Central memory CD4-positive, alpha-beta T cell (primary cell): ENCODE results near the gene CACNG6.
A peak's percentile ranks its signal among the peaks of the same experiment; 100 is the strongest.

Source experiments
- DNase-seq: peaks from one replicate; pipeline ENCODE4 v3.0.0; 2022

The CACNG6 gene

GRCh38 chr19:53969366-53969765, 22.1 kb upstream of the CACNG6 start:
- DNase-seq, result no peak

- DNase-seq, result no peak
Measured at GRCh38 chr19:53971673-53972072, 19.8 kb upstream of the CACNG6 start.

- peak; percentile 59 for DNase-seq
Measured at GRCh38 chr19:53977429-53977990, 13.9 kb upstream of the CACNG6 start.

GRCh38 chr19:53977991-53978731, 13.3 kb upstream of the CACNG6 start:
- peak; percentile 12 for DNase-seq

- DNase-seq, result no peak
Measured at GRCh38 chr19:53978975-53979801, 12.2 kb upstream of the CACNG6 start.

GRCh38 chr19:53980539-53981375, 10.7 kb upstream of the CACNG6 start:
- no peak for DNase-seq

- no peak for DNase-seq
Measured at GRCh38 chr19:53981376-53981951, 10.0 kb upstream of the CACNG6 start.

GRCh38 chr19:53982001-53982451, 9.4 kb upstream of the CACNG6 start:
- DNase-seq, result no peak

GRCh38 chr19:53982611-53983010, 8.8 kb upstream of the CACNG6 start:
- no peak for DNase-seq

GRCh38 chr19:53983457-53984289, 7.8 kb upstream of the CACNG6 start:
- DNase-seq, result no peak

GRCh38 chr19:53985863-53986262, 5.6 kb upstream of the CACNG6 start:
- DNase-seq, result no peak

- no peak for DNase-seq
Measured at GRCh38 chr19:53988981-53989380, 2.5 kb upstream of the CACNG6 start.

GRCh38 chr19:53989600-53990533, 1.6 kb upstream of the CACNG6 start:
- DNase-seq, result no peak

GRCh38 chr19:53992211-53992610, 774 bp downstream of the CACNG6 start:
- DNase-seq, result no peak

GRCh38 chr19:53992815-53993214, 1.4 kb downstream of the CACNG6 start:
- no peak for DNase-seq

GRCh38 chr19:53993448-53993847, 2.0 kb downstream of the CACNG6 start:
- no peak for DNase-seq

GRCh38 chr19:53994811-53995210, 3.4 kb downstream of the CACNG6 start:
- DNase-seq, result no peak

- DNase-seq, result no peak
Measured at GRCh38 chr19:53998223-53998622, 6.8 kb downstream of the CACNG6 start.

- no peak for DNase-seq
Measured at GRCh38 chr19:53999694-54000093, 8.3 kb downstream of the CACNG6 start.

- DNase-seq, result no peak
Measured at GRCh38 chr19:54001496-54001895, 10.1 kb downstream of the CACNG6 start.
